Loucy (cell line): Measurements from ENCODE around the gene AMOTL2.

Experiments used
- EZH2phosphoT487 ChIP-seq: fragments of 200-600 bp; IDR thresholded peaks from 2 replicates; pipeline ENCODE4 v1.6.1; 2018; ENCODE audit warnings: antibody characterized with exemption, mild to moderate bottlenecking, moderate library complexity, borderline replicate concordance
- TF ChIP-seq, protein P1 (sequence below): fragments of 200-600 bp; sonication (generic); conservative IDR thresholded peaks from 2 replicates; pipeline ENCODE4 v1.5.1; 2014; ENCODE audit warnings: mild to moderate bottlenecking, antibody characterized with exemption, low read length

DNA sequence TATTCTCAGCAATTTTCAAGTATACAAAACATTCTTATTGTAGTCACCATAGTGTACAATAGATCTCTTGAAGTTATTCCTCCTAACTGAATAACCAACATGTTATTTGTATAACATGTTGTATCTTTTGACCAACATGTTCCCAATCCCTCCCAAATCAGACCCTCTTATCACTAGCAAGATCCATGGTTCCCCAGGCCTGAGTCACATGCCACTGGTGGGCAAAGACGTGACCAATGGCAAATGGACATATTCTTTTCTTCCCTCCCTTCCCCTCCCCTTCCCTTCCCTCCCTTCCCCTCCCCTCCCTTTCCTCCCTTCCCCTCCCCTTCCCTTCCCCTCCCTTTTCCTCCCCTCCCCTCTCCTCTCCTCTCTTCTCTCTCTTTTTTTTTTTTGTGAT is 45.4 kb downstream of the AMOTL2 start:
- TF ChIP-seq, protein P1, sequence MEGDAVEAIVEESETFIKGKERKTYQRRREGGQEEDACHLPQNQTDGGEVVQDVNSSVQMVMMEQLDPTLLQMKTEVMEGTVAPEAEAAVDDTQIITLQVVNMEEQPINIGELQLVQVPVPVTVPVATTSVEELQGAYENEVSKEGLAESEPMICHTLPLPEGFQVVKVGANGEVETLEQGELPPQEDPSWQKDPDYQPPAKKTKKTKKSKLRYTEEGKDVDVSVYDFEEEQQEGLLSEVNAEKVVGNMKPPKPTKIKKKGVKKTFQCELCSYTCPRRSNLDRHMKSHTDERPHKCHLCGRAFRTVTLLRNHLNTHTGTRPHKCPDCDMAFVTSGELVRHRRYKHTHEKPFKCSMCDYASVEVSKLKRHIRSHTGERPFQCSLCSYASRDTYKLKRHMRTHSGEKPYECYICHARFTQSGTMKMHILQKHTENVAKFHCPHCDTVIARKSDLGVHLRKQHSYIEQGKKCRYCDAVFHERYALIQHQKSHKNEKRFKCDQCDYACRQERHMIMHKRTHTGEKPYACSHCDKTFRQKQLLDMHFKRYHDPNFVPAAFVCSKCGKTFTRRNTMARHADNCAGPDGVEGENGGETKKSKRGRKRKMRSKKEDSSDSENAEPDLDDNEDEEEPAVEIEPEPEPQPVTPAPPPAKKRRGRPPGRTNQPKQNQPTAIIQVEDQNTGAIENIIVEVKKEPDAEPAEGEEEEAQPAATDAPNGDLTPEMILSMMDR, result no peak
- TF ChIP-seq EZH2phosphoT487, result no peak
